ENCODE data around the gene PACS2.

PACS2 gene

DNA sequence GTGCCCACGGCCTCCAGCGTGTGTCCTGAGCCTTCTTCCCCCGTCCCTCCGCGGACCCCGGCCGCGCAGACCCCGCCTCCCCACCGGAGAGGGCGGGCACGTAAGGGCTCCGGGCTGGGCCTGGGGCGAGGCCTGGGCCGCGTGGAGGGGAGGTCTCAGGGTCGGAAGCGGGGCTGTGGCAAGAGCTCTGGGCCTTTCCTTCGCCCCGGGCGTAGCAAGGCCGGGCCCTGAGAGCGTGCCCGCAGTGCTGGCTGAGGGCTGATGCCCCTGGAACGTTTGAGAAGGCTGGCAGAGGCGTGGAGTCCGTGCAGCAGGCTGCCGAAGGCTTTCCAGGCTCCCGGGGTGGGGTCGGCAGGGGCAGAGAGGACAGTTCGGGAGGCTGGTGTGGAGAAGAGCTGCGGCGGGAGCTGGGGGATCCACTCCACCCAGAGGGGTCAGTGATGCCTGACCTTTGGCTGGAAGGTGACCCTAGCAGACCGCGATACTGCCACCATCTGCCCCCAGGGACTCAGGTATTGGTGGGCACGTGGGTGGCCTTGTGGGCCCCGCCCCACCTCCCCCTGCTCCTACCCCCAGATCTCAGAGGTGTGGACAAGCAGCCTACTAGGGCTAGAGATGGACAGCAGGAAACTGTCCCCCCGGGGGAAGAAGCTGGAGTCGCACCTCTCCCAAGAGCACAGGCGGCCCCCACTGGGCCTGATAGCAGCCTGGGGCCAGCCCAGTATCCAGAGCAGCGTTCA lies 84.3 kb downstream of the PACS2 start:
- DNase-seq, result no peak
- H3K27me3 Mint-ChIP-seq, result no peaks in the 10 kb centered on the region

DNA sequence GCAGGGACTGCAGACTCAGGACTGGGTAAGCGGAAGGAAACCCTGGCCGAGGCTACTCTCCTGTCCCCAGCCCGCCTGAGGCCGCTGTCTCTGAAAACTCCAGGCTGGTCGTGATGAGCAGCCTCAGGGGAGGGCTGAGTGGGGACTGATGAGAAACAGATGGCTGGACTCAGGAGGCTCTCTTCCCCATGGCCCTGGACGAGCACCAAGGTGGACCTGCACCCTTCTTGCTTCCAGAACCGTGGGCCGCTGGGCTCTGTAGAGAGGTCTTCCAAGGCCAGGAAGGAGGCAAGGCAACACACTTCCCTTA lies 84.9 kb downstream of the PACS2 start:
- Mint-ChIP-seq H3K27ac (peak overlapping the region; percentile 97), H3K27me3 (no peaks in the 10 kb centered on the region), H3K4me1 (peaks cover 22 to 46% of the 10 kb centered on the region in 2 donors), H3K36me3 (peaks cover 27 to 39% of the 10 kb centered on the region in 2 donors), H3K4me3 (peak overlapping the region; percentile 89 to 95), H3K9me3 (peaks cover 0 to 4% of the 10 kb centered on the region in 2 donors)
- no peak for DNase-seq
- ATAC-seq (replicated peaks), result no peak

More for the DNA sequence above, 84.3 kb downstream of the PACS2 start:
- H3K4me3 Mint-ChIP-seq, result peak overlapping the region; percentile 89 to 95
- no peaks in the 10 kb centered on the region for H3K9me3 Mint-ChIP-seq
- H3K4me1 Mint-ChIP-seq, result peaks cover 18 to 41% of the 10 kb centered on the region in 2 donors
- peak; percentile 64 to 67 for ATAC-seq (replicated peaks)
- H3K27ac Mint-ChIP-seq, result peak overlapping the region; percentile 97
- H3K36me3 Mint-ChIP-seq, result peaks cover 27 to 39% of the 10 kb centered on the region in 2 donors

DNA sequence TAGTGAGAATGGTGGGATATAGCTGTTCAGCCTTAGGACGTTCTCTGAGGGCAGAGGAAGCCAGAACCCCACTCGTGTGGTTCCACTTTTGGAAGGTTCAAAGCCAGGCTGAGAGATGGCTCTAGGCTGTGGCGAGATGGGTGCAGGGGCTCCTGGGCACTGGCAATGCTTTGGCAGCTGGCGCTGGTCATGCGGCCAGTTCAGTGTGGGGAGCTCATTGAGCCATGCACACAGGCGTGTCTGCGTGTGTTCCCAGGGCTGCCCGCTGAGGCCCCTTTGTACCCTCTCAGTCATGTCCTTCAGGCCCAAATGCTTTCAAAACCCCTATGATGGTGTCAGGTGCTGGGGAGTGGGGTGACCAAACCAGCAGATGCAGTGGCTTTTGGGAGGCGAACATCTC lies 85.5 kb downstream of the PACS2 start:
- Mint-ChIP-seq H3K36me3 (peaks cover 27 to 37% of the 10 kb centered on the region in 2 donors), H3K27me3 (no peaks in the 10 kb centered on the region), H3K4me3 (peak overlapping the region; percentile 89 to 95), H3K4me1 (peaks cover 28 to 52% of the 10 kb centered on the region in 2 donors), H3K27ac (no peak overlapping the region), H3K9me3 (peaks cover 2 to 10% of the 10 kb centered on the region in 2 donors)
- DNase-seq, result no peak
- ATAC-seq (replicated peaks), result no peak

DNA sequence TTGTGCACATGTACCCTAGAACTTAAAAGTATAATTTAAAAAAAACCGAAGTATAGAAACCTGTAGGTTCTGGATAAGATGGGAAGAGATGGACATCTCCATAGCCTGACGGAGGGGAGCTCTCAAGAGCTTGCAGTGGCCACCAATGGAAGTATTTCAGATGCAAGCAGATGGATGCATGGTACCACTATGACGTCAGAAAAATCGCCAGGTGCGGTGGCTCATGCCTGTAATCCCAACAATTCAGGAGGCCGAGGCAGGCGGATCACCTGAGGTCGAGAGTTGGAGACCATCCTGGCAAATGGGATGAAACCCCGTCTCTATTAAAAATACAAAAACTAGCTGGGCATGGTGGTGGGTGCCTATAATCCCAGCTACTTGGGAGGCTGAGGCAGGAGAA lies 87.2 kb downstream of the PACS2 start:
- Mint-ChIP-seq H3K4me3 (no peak overlapping the region), H3K4me1 (peaks cover 33 to 66% of the 10 kb centered on the region in 2 donors), H3K36me3 (peaks cover 29 to 43% of the 10 kb centered on the region in 2 donors), H3K9me3 (peaks cover 4 to 13% of the 10 kb centered on the region in 2 donors), H3K27ac (no peak overlapping the region), H3K27me3 (no peaks in the 10 kb centered on the region)
- no peak for ATAC-seq (replicated peaks)
- DNase-seq, result no peak

DNA sequence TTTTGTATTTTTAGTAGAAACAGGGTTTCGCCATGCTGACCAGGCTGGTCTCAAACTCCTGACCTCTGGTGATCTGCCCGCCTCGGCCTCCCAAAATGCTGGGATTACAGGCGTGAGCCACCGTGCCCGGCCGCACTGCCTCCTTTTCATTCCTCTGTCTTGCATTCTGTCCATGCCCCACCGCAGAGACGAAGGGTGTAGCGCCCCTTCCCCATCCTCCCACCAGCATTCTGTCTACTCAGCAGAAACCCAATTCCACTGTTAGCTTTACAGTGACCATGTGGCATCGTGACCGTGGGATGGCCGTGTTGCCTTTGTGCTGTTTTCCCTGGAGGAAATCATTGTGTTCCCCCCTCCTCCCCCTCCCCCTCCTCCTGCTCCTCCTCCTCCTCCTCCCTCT lies 94.0 kb downstream of the PACS2 start:
- no peak for DNase-seq
- Mint-ChIP-seq H3K4me1 (peaks cover 35 to 64% of the 10 kb centered on the region in 2 donors), H3K27me3 (peaks cover 9 to 16% of the 10 kb centered on the region in 2 donors), H3K27ac (no peak overlapping the region), H3K9me3 (peaks cover 4 to 13% of the 10 kb centered on the region in 2 donors), H3K36me3 (peaks cover 4 to 25% of the 10 kb centered on the region in 2 donors), H3K4me3 (no peak overlapping the region)
- no peak for ATAC-seq (replicated peaks)

DNA sequence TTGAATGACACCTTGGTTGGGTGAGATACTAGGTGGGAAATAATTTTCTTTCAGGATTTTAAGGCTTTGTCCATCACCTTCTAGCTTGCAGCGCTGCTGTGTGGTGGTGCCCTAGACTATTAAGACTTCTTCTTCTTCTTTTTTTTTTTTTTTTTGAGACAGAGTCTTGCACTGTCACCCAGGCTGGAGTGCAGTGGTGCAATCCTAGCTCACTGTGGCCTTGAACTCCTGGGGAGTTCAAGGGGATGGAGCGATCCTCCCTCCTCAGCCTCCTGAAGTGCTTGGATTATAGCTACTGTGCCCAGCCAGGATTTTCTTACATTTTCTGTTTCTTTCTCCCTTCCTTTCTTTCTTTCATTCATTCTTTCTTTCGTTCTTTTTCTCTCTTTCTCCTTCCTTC lies 94.8 kb downstream of the PACS2 start:
- Mint-ChIP-seq H3K4me3 (no peak overlapping the region), H3K9me3 (peaks cover 4 to 10% of the 10 kb centered on the region in 2 donors), H3K4me1 (peaks cover 31 to 61% of the 10 kb centered on the region in 2 donors), H3K36me3 (peaks cover 4 to 25% of the 10 kb centered on the region in 2 donors), H3K27ac (no peak overlapping the region), H3K27me3 (peaks cover 9 to 20% of the 10 kb centered on the region in 2 donors)
- ATAC-seq (replicated peaks) (no peak), DNase-seq (no peak)

DNA sequence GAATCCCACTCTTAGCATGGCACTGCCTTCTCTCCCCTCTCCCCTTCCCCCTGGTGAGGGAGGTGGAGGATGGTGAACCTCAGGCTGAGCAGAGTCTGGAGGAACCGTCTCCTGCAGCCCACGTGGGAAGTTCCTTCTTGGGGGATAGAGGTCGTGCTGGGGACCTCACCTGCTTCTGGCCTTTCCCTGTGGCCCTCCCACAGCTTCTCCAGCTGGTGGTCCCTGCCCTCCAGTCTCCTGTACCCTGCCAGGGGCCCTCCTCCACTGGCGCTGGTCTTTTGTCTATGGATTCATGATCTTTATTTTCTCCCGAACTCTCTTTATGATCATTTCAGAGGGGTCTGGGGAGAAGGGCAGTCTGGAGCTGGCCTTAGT lies 96.1 kb downstream of the PACS2 start:
- ATAC-seq (replicated peaks), result no peak
- Mint-ChIP-seq H3K4me1 (peaks cover 23 to 56% of the 10 kb centered on the region in 2 donors), H3K27ac (peak overlapping the region; percentile 37), H3K27me3 (peaks cover 9 to 23% of the 10 kb centered on the region in 2 donors), H3K4me3 (peak overlapping the region; percentile 66 to 82), H3K36me3 (peaks cover 0 to 18% of the 10 kb centered on the region in 2 donors), H3K9me3 (no peaks in the 10 kb centered on the region)
- DNase-seq, result no peak

DNA sequence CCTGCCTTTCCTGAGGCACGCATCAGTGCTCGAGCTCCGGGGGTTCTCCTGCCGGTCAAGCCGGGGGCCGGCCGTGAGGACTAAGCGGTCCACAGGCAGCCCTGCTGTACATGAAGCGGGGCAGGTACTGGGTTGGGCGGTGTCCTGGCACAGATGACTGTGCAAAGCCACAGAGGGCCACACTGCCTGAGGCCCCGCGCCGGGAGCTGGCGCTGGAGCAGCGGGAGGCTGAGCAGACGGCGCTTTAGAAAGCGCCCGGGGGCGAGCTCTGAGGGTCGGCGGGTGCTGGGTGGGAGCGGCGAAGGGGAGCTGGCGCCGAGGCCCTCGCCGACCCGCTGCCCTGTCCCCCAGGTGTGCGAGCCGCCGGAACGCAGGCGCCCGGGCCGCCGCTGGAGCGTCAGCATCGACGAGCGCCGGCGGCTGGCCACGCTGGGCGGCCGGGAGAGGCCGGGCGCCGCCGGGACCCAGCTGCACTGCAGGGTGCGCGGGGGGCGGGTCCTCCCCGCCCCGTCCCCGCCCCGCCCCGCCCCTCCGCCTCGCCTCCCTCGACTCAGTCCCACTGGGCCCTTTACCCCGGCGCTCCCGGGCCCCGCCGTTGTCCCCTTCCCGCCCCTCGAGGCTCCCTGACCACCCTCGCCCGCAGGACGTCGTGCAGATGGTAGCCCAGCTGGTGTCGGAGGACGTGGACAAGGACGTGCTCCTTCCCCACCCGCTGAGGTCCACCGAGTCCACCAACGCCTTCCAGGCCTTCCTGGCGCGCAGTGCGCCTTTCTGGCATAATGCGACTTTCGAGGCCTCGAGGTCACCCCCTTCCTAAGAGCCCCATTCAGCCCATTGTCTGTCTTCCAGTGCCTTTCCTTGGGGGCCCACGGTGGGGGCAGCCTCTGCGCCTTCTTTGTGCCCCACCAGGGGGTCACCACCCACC lies 96.7 kb downstream of the PACS2 start:
- peaks cover 20 to 49% of the 10 kb centered on the region in 2 donors for H3K4me1 Mint-ChIP-seq
- peaks cover 9 to 23% of the 10 kb centered on the region in 2 donors for H3K27me3 Mint-ChIP-seq
- H3K4me3 Mint-ChIP-seq, result peak overlapping the region; percentile 67 to 82
- H3K27ac Mint-ChIP-seq, result peak overlapping the region; percentile 56
- ATAC-seq (replicated peaks) (peak; percentile 52 to 56), DNase-seq (no peak)
- no peaks in the 10 kb centered on the region for H3K9me3 Mint-ChIP-seq
- peaks cover 0 to 18% of the 10 kb centered on the region in 2 donors for H3K36me3 Mint-ChIP-seq

DNA sequence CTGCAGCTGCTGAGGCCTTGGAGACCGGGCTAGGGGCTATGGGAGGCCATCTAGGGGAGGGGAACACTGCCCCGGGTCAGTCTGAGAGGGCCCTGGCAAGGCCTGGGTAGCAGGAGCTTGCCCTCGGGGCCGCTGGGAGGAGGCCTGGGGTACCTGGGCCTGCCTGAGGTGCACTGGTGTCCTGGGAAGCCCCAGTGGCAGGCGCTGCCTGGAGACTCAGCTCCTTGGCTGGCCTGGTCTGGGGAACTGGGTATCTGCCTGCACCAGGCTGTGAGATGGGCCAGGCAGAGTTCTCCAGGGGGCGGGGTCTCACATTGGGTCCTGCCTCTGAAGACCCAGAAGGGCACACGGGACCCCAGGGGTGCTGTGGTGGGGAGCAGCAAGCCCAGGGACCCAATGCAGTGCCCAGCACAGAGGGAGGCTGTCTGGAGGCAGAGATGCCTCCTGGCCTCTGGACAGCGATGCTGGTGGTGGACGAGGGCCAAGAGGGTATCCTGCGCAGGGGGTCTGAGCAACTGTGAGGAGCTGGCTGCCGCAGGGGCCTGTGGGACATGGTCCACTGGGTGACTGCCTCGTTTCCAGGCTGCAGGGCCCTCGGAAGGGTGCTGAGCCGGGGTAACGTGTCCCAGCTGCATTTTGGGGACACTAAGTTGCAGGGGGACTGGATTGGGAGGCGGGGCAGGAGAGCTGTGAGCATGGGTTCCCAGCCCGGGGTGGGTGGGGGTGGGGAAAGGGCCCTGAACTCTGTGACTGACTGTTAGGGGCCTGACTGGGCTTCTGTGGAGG lies 97.6 kb downstream of the PACS2 start:
- no peaks in the 10 kb centered on the region for H3K9me3 Mint-ChIP-seq
- DNase-seq (no peak), ATAC-seq (replicated peaks) (no peak)
- H3K27me3 Mint-ChIP-seq, result peaks cover 9 to 23% of the 10 kb centered on the region in 2 donors
- peak overlapping the region; percentile 56 for H3K27ac Mint-ChIP-seq
- H3K4me1 Mint-ChIP-seq, result peaks cover 22 to 44% of the 10 kb centered on the region in 2 donors
- peaks cover 0 to 15% of the 10 kb centered on the region in 2 donors for H3K36me3 Mint-ChIP-seq
- H3K4me3 Mint-ChIP-seq, result peak overlapping the region; percentile 67 to 74

DNA sequence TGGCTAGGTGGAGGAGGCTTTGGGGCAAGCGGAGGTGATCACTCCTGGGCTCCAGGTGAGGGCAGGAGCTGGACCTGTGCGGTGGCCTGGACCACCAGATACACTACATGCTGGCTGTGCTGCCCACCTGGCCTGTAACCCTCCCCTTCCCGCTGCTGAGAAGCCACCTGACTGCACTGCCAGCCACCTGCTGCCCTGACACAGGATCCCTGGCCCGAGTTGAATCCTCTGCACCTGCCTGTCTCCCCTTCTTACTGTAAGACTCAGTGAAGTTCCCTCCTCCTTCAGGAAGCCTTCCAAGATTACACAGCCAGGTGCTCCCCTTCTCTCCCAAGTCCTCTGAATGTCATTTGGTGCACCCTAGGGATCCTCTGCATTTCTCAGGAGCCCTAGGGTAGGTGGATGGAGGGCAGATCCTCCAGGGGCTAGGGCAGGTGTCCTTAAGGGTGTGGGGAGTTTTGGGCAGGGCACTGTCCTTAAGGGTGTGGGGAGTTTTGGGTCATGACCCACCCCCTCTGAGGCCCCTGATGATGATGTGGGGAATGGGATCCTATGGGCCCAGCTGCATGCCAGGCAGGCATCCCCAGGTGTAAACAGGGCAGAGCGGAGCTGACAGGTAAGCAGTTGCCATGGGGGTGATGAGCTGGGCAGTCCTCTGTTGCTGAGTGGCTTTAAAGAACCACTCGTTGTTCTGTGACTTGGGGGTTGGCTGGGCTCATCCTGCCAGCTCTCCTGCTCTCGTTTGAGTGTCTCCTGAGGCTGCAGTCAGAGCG lies 98.4 kb downstream of the PACS2 start:
- Mint-ChIP-seq H3K4me1 (peaks cover 20 to 46% of the 10 kb centered on the region in 2 donors), H3K27ac (no peak overlapping the region), H3K9me3 (no peaks in the 10 kb centered on the region), H3K36me3 (peaks cover 0 to 10% of the 10 kb centered on the region in 2 donors), H3K27me3 (peaks cover 9 to 23% of the 10 kb centered on the region in 2 donors), H3K4me3 (peak overlapping the region in 1 of 2 donors; percentile 6)
- no peak for DNase-seq
- ATAC-seq (replicated peaks), result no peak

DNA sequence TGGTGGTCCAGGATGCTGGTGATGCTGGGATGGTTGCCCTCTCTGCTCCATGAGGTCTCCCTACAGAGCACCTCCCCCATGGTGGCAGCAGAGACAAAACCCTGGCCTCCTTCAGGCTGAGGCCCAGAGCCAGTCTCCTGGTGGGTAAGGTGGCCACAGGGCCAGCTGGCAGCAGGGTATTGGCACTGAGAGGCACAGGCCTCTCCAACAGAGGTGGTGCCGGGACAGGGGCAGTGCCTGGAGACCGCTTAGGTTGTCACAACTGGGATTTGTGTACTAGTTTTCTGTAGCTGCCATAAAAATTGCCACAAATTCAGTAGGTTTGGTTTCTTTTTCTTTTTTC lies 99.0 kb downstream of the PACS2 start:
- ATAC-seq (replicated peaks) (no peak), DNase-seq (no peak)
- Mint-ChIP-seq H3K36me3 (peaks cover 0 to 9% of the 10 kb centered on the region in 2 donors), H3K4me1 (peaks cover 20 to 52% of the 10 kb centered on the region in 2 donors), H3K9me3 (no peaks in the 10 kb centered on the region), H3K4me3 (no peak overlapping the region), H3K27me3 (peaks cover 9 to 23% of the 10 kb centered on the region in 2 donors), H3K27ac (no peak overlapping the region)

DNA sequence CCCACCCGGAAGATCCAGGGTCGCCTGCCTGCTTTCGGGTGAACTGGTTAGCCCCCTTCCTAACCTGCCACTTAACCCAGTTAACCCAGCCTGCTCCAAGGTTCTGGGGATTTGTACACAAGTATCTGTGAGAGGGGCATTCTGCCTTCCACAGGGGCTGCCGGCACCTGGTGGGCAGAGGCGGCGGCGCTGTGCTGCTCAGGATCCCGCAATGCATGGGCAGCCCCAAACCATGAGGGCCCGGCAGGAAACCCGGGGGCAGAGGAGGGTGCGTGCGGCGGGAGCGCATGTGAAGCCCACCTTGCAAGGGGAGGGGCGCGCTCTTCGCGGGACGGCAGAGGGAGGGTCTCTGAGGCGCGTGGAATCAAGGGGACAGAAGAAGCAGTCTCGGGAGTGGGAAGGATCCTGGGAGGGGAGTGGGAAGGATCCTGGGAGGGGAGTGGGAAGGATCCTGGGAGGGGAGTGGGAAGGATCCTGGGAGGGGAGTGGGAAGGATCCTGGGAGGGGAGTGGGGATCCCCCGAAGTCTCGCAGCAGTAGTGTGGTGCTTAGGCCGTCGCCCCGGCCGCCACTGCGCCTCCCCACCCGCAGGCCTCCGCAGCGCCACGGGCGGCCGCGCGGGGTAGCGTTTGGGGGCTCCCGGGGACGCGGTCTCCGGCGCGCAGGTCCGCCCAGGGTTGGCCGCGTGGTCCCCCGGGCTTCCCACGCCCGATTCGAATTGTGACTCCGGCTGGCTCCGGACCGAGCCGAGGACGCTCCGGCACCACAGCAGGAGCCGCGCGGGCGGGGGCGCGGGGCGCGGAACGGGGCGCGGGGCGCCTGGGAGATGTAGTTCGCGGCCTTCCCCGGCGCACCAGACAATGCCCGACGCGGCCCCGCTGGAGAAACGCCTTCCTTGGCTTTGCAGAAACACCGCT lies 100.2 kb downstream of the PACS2 start:
- peaks cover 9 to 23% of the 10 kb centered on the region in 2 donors for H3K27me3 Mint-ChIP-seq
- H3K9me3 Mint-ChIP-seq, result no peaks in the 10 kb centered on the region
- H3K4me1 Mint-ChIP-seq, result peaks cover 18 to 49% of the 10 kb centered on the region in 2 donors
- H3K36me3 Mint-ChIP-seq, result peaks cover 0 to 3% of the 10 kb centered on the region in 2 donors
- H3K27ac Mint-ChIP-seq, result peak overlapping the region; percentile 31
- peak overlapping the region; percentile 76 to 82 for H3K4me3 Mint-ChIP-seq
- DNase-seq (peak; percentile 66), ATAC-seq (replicated peaks) (peak; percentile 85 to 86)
